HL-60 (cell line): ENCODE data around the gene GNPTAB.
A peak's percentile ranks its signal among the peaks of the same experiment; 100 is the strongest.
"Not testable (repeated sequence)": the region's sequence is repeated elsewhere in the genome, so short reads cannot be mapped to it uniquely, and the experiment has no call there.

Experiments used
- DNase-seq, 2 experiments: peaks; one replicate each; pipeline ENCODE4 v3.0.0-alpha.2; 2010 to 2020; ENCODE audit warnings: low read depth in 1 of 2, low spot score in 1 of 2
- H3K27ac ChIP-seq: fragments of 250-450 bp; sonication (Bioruptor Pico); replicated peaks from 2 replicates; pipeline ENCODE4 v1.5.1; 2020; ENCODE audit warnings: mild to moderate bottlenecking, moderate library complexity
- H3K27me3 ChIP-seq: fragments of 250-450 bp; sonication (Bioruptor Pico); 2 replicates; pipeline ENCODE4 v1.5.1; 2021; ENCODE audit warnings: mild to moderate bottlenecking, moderate library complexity; ENCODE audit not compliant: insufficient read depth, poor library complexity, severe bottlenecking
- H3K4me3 ChIP-seq: replicated peaks from 2 replicates; pipeline ENCODE4 v1.5.1; 2011; ENCODE audit warnings: mild to moderate bottlenecking, control low read depth, low read length; ENCODE audit not compliant: insufficient read depth
- CTCF ChIP-seq: IDR thresholded peaks from one replicate; pipeline ENCODE4 v1.5.1; 2011; ENCODE audit warnings: low read length, control low read depth, inconsistent platforms; ENCODE audit not compliant: insufficient read depth
- GABPA ChIP-seq: IDR thresholded peaks from 2 replicates; pipeline ENCODE4 v1.6.1; 2012; ENCODE audit warnings: low read depth
- POLR2AphosphoS5 ChIP-seq: IDR thresholded peaks from 2 replicates; pipeline ENCODE4 v1.6.1; 2012; ENCODE audit warnings: low read depth
- REST ChIP-seq: IDR thresholded peaks from 2 replicates; pipeline ENCODE4 v1.6.1; 2012; ENCODE audit warnings: low read depth; ENCODE audit not compliant: insufficient replicate concordance
- SPI1 ChIP-seq: IDR thresholded peaks from 2 replicates; pipeline ENCODE4 v1.6.1; 2012; ENCODE audit warnings: low read depth, mild to moderate bottlenecking, borderline replicate concordance

Gene GNPTAB

DNA sequence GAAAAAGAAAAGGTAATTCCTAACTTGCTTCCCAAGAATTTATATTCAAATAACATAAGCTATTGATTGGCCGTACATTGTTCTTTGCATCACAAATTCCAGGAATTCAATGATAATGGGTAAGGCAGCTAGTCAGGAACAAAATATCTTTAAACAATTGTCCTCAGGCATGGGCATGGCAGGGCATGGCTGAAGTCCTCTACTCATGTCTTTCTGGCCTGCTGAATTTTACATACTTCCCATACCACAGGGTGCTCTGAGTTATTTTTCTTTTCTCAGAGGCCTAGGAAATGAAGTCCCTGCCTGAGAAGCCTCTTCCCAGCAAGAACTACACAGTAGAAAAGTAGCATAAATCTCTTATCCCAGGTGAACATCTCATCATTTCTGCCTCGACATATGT lies 31.5 kb upstream of the GNPTAB start:
- TF ChIP-seq POLR2AphosphoS5 (no peak), CTCF (no peak), GABPA (no peak), REST (no peak), SPI1 (no peak)

GRCh38 chr12:101861688-101862087 lies 30.9 kb upstream of the GNPTAB start:
- H3K4me3 ChIP-seq, H3K27ac ChIP-seq, H3K27me3 ChIP-seq, DNase-seq: not testable (repeated sequence)

More for the DNA sequence above, 31.5 kb upstream of the GNPTAB start:
- Histone ChIP-seq H3K27ac (no peak overlapping the region), H3K4me3 (no peak overlapping the region), H3K27me3 (no peaks in the 10 kb centered on the region)
- DNase-seq: no peak

DNA sequence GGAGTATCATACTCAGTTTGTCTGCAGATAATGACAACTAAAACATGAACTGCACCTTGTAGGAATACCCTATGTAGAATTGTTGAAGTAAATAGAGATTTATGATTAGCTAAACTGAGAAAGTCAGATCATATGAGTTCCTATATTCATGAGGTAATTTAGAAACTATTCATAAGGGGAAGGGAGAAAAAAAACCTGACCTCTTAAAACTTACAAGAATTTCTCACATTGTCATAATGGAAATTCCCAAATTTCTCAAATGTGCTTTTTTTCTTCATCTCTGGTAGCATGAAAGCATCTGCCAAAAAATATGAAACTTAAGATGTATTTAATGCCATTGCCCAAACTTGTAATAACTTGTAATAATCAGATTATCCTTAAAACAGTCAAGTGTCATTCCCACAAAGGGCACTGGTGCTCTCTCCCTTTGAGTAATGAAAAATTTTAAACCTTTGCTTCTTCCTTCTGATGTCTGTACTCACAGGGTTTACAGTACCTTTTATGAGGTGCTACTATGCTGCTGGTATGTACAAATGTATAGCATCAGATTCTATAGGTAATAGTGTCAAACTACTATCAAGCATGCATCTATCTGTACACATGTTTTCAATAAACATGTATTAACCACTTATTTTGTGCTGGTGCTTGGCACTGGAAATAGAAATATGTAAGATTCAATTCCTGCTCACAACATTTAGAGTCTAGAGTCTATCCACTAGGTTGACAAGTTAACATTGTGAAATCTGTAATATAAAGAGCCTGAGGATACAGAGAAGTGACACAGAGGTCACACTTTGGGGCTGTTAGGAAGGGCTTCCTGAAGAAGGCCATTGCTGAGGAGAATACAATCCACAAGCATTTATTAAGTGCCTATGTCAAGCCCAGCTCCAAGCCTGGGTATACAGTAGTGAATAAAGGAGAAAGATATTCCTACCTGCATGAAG lies 29.2 kb upstream of the GNPTAB start:
- DNase-seq: no peak
- Histone ChIP-seq H3K4me3 (no peak overlapping the region), H3K27ac (no peak overlapping the region), H3K27me3 (no peaks in the 10 kb centered on the region)
- TF ChIP-seq CTCF: no peak
- TF ChIP-seq GABPA: no peak
- TF ChIP-seq POLR2AphosphoS5: no peak
- no peak for TF ChIP-seq REST
- TF ChIP-seq SPI1: no peak

DNA sequence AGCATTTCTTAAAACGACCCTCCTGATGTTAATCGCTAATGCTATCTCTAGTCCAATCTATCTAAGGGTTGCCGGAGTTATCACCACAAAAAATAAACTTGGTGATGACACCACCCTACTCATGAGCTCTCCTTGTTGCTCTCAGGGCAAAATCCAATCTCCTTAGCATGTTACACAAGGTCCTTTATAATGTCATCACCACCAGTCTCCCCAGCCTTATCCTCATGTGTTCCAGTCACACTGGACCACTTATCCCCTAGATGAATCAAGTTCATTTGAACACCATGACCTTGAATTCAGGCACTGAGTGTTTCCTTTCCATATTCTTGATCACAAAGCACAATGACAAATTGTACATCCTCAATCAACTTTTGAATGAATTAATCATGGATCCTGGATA lies 27.6 kb upstream of the GNPTAB start:
- DNase-seq: no peak
- TF ChIP-seq SPI1 (no peak), REST (no peak), POLR2AphosphoS5 (no peak), CTCF (no peak), GABPA (no peak)
- no peaks in the 10 kb centered on the region for H3K27me3 ChIP-seq
- H3K27ac ChIP-seq: peak overlapping the region; percentile 75
- H3K4me3 ChIP-seq: no peak overlapping the region
